Fibroblast of mammary gland (primary cell): ENCODE results near the gene IGLL5.

ENCODE experiments used
- DNase-seq: peaks from one replicate; pipeline ENCODE4 v3.0.0-alpha.2; 2010; ENCODE audit warnings: low read depth
- H3K4me3 ChIP-seq: 2 replicates; pipeline ENCODE4 v1.5.1; 2011; ENCODE audit warnings: low read depth, mild to moderate bottlenecking, low read length, moderate library complexity; ENCODE audit not compliant: control insufficient read depth
- CTCF ChIP-seq: conservative IDR thresholded peaks from 2 replicates; pipeline ENCODE4 v1.5.1; 2011; ENCODE audit warnings: low read depth, low read length, inconsistent platforms; ENCODE audit not compliant: control insufficient read depth, insufficient read depth

IGLL5 gene

GRCh38 chr22:22927888-22928665 is 40.5 kb downstream of the IGLL5 start:
- TF ChIP-seq CTCF: no peak
- no peak for DNase-seq
- no peak overlapping the region for H3K4me3 ChIP-seq

GRCh38 chr22:22928666-22929380 is 41.2 kb downstream of the IGLL5 start:
- no peak overlapping the region for H3K4me3 ChIP-seq
- no peak for TF ChIP-seq CTCF
- DNase-seq: peak; percentile 15

- H3K4me3 ChIP-seq: no peak overlapping the region
- no peak for TF ChIP-seq CTCF
- DNase-seq: no peak
Measured at GRCh38 chr22:22929381-22930221, 42.0 kb downstream of the IGLL5 start.

- no peak for TF ChIP-seq CTCF
- no peak overlapping the region for H3K4me3 ChIP-seq
- no peak for DNase-seq
Measured at GRCh38 chr22:22930222-22930497, 42.5 kb downstream of the IGLL5 start.

GRCh38 chr22:22930571-22931556 is 43.2 kb downstream of the IGLL5 start:
- DNase-seq: no peak
- no peak overlapping the region for H3K4me3 ChIP-seq
- no peak for TF ChIP-seq CTCF
